ENCODE measurements around the gene CDCA5.
"Not testable (repeated sequence)": the region's sequence is repeated elsewhere in the genome, so short reads cannot be mapped to it uniquely, and the experiment has no call there.

CDCA5 gene

DNA sequence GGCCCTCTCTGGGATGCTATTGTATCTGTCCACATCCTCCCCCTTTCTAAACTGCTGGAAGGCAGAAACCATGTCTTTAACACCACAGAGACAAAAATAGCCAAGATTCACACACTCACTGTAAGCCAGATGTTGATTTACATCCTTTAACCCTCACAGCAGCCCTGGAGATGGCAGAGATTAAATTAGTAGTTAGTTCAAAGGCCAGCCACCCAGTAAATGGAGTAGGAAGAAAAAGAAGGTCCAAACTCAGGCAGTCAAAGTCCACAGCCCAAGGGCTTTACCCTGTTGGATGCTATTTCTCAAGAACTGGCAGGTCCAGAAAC is 35.8 kb upstream of the CDCA5 start:
- in situ Hi-C loops (cut with MboI; ENCODE audit: low sequenced_read_pairs) = no loop called here

DNA sequence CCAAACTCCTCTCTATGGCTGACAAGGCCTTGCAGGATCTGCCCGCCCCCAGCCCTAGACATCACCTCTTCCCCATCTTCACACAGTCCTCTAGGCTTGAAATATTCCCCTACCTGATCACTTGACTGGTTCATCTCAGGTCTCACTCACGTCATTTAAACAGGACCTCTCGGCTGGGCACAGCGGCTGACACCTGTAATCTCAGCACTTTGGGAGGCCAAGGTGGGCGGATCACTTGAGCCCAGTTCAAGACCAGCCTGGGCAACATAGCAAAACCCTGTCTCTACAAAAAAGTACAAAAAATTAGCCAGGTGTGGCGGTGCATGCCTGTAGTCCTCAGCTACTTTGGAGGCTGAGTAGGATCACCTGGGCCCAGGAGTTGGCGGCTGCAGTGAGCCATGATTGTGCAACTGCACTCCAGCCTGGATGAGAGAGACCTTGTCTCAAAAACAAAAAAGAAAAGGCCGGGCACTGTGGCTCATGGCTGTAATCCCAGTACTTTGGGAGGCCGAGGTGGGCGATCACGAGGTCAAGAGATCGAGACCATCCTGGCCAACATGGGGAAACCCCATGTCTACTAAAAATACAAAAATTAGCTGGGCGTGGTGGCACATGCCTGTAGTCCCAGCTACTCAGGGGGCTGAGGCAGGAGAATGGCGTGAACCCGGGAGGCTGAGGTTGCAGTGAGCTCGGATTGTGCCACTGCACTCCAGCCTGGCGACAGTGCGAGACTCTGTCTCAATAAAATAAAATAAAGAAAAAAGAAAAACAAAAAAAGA is 35.2 kb upstream of the CDCA5 start:
- in situ Hi-C loops (cut with MboI; ENCODE audit: low sequenced_read_pairs) = not testable (repeated sequence)

DNA sequence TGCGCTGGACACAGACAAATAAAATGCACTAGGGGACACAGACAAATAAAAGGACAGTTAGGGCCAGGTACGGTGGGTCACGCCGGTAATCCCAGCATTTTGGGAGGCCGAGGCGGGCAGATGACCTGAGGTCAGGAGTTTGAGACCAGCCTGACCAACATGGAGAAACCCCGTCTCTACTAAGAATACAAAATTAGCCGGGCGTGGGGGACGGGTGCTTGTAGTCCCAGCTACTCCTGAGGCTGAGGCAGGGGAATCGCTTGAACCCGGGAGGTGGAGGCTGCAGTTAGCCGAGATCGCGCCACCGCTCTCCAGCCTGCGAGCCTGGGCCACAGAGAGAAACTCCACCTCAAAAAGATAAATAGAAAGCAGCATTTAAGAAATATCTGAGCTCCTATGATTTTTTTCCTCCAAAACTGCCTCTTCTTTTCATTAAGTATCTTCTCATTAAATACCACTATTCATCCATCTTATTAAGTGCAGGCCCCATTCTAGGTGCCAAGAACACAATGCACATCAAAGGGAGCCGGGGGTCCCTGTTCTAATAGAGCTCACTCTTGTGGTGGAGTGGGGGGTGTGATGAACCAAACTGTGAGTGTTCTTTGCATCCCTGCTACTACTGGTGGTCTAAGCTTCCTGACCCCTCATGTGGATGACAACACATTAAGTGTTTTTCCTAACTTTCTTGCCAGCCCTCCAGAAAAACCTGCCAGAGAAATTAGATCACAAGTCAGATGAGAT is 34.4 kb upstream of the CDCA5 start:
- in situ Hi-C loops (cut with MboI; ENCODE audit: low sequenced_read_pairs) = no loop called here

DNA sequence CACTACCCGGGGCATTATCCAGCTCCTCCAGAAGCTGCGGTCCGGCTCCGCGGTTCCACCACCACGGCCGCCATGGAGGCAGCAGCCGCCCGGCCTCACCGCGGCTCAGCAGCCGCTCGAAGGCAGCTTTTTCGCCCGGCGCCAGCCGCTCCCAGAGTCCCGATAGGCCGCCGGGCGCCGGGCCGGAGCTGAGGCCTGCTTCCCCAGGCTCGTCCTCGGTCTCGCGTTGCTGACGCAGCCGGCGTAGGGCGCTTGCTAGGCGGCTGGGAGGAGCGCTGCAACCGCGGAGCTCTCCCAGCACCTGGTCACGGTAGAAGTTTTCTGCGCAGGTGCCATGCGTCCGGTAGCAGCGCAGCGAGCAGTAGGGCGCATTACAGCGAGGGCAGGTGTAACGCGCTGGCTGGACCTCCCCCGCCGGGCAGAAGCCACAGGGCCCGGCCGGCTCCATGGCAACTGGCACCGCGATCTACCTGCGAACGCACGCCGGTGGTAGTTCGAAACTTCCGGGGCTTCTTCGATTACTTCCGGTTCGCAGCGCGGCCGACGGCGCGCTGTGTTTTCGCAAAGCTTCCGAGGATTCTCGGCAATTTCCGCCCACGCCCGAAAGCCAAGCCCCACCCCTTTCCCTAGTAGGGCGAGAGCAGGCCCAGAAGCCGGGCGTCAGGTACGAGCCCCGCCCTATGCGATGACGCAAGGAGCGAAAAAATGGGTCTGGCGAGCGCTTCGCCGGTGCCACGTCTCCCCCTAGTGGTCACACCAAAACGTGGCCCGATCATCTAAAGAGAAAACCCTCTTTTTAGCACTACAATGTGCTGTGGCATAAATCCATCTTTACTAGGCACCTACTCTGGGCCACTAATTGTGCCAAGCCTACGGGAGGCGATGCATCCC is 33.6 kb upstream of the CDCA5 start, which contains the start of gene ZNHIT2:
Gene ZNHIT2, minus strand, starts transcription at position 496 of the 891 bp plus-strand sequence. Its CDS starts 48 bp downstream, at position 448.
- in situ Hi-C loops (cut with MboI; ENCODE audit: low sequenced_read_pairs) = no loop called here

DNA sequence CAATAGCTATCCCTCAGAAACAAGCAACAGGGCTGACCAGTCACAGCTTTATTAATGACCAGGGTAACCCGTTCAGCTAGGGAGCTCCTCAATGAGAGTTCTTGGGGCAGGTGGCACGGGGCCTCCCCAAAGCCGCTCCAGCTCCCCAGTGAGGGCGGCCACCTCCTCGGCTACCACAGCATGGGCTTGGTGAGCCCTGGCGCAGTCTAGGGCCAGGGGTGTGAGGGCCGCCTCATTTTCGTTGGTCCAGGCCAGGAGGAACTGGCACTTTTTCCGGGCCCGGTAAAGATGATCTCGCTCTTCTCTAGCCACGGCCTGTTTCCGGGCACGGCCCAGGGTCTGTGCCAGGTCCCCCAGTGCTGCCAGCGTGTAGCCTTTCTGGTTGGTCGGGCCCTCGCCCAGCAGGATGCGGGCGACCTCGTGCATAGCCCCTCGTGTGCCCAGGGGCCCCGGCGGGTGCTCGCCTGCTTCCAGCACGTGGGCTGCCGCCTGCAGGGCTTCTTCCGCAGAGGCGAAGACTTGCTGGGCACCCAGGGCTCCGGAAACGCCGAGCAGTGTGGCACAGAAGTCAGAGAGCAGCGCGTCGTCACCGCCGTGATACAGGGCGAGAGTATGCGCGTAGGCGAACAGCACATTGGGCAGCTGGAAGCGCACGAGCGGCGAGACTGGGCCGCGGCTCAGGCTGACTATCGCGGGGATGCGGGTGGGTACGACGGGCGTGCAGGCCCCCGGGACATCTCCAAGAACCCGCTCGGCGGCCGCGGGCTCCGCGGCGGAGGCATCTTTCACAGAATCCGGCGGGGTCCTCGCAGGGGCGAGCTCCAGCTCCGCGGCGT is 32.7 kb upstream of the CDCA5 start:
- in situ Hi-C loops (cut with MboI; ENCODE audit: low sequenced_read_pairs) = no loop called here

DNA sequence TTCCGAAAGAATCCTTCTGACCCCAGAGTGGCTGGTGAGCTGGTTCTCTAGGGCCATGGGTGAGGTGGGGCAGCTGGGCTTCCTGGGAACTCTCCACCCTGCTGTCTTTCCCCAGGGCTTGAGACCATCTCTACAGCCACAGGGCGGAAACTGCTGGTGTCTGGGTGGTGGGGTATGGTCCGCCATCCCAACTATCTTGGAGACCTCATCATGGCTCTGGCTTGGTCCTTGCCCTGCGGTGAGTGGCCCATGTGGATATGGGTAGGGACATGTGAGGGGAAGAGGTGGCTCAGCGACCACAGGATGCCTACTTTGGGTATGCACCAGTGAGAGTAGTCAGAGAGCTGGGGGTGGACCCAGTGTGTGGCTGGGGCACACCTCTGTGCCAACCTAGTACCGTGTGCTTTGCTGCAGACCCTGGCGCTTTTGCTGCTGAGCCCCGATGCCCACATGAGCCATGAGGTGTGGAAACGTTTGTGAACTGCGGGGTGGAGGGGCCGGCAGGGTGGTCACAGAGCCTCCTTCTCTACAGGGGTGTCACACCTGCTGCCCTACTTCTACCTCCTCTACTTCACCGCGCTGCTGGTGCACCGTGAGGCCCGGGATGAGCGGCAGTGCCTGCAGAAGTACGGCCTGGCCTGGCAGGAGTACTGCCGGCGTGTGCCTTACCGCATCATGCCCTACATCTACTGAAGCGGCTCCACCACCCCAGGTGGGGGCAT is 31.7 kb upstream of the CDCA5 start:
- in situ Hi-C loops (cut with MboI; ENCODE audit: low sequenced_read_pairs) = no loop called here

DNA sequence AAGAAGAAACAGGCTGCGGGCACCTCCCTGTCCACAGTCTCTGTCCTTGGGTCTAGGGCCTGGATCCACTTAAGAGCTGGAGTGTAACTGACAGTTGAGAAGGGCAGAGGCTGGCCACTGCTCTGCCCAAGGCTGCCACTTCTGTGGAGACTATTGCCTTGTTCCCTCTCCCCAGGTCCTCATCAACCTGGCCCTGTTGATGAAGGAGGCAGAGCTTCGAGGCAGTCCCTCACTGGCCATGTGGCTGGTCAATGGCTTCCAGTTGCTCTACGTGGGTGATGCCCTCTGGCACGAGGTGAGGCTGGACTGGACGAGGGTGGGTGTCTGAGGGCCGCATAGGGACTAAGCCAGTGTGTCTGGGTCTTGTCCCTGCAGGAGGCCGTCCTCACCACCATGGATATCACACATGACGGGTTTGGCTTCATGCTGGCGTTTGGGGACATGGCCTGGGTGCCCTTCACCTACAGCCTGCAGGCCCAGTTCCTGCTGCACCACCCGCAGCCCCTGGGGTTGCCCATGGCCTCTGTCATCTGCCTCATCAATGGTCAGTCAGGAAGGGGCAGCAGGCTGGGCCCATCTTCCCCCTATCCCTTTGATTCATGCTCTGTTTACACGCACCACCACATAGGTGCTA is 30.8 kb upstream of the CDCA5 start:
- in situ Hi-C loops (cut with MboI; ENCODE audit: low sequenced_read_pairs) = no loop called here

DNA sequence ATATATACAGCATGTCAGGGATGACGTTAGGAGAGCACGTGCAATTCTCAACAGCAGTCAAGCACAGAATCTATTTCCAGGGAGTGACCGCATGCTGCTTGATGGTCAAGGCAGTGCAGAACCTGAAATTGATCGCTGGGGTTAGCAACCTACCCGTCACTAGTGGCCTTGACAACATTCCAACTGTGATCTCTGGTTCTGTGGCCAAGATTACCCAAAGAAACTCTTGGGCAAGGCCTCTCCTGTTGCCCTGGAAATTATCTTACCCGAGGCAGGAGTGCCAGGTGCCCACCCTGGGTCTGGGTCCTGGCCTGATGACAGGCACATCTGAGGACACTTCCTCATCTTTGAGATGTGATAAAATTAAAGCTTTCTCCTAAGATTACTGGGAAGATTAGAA is 30.0 kb upstream of the CDCA5 start:
- in situ Hi-C loops (cut with MboI; ENCODE audit: low sequenced_read_pairs) = no loop called here

DNA sequence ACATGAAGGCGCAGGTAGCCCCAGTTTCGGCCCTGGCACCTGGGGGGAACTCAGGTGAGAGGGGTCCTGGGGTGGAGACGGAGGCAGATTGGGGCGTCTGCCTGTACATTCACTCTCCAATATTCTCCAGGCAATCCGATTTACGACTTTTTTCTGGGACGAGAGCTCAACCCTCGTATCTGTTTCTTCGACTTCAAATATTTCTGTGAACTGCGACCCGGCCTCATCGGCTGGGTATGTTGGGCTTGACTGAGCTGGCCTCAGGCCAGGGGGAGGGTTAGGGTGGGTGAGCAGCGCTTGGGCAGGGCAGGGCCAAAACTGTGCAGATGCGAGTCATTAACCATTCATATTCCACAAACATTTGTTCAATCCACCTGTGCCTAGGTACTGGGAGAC is 29.5 kb upstream of the CDCA5 start:
- in situ Hi-C loops (cut with MboI; ENCODE audit: low sequenced_read_pairs) = no loop called here

DNA sequence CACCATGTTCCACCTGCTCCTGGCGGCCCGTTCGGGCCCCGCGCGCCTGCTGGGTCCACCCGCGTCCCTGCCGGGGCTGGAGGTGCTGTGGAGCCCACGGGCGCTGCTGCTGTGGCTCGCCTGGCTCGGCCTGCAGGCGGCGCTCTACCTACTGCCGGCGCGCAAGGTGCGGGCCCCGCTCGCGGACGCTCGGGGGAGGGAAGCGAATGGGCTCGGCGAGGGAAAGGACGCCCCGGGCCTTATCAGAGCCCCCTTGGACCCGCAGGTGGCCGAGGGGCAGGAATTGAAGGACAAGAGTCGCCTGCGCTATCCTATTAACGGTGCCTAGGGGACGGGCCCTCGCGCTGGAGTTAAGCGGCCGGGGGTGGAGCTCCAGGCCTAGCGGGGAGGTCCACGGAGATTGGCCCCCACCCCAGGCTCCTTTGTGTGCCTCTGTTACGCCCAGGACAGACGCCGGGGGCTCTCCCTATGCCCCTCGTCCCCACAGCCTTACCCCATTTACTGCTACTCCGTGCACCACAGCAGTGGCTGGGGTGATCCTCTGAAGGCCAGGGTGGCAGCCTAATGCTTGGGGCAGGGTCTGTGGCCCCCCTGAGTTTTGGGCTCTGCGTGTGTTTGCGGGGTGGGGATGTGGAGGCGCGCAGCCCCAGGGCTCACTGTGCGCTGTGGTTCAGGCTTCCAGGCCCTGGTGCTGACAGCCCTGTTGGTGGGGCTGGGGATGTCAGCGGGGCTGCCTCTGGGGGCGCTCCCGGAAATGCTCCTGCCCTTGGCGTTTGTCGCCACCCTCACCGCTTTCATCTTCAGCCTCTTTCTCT is 28.9 kb upstream of the CDCA5 start:
- in situ Hi-C loops (cut with MboI; ENCODE audit: low sequenced_read_pairs) = no loop called here

DNA sequence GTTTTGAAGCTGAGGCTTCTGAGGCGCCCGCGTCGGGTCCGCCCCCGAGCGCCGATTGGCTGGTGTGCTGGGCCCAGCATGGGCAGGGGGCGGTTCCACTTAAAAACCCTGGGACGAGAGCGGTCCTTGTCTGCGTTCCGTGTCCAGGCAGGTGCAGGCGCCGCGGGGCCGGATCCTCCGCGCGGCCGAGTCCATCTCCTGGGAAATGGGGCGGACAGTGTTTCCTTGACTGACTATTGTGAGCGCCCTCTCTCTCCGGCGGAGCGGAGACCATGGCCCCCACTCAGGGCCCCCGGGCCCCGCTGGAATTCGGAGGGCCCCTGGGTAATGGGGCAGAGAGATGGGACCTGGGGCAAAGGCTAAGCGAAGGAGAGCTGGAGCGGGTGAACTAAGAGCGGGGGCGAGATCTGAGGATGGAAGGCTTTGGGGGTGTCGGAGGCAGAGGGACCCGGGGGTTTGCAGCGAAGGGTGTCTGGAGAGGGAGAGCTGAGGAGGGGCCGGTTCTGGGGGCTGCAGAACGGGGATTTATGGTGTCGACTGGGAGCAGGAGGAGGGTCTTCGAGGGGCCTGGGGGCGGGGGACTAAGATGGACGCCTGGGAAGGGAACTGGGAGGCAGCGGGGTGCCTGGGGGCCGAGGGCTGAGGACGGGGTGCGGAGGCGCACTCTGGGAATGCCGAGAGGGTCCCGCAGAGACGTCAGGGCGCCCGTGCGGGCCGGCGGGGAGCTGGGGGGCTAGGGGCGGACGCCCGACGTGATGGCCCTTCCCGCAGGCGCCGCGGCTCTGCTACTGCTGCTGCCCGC is 28.1 kb upstream of the CDCA5 start, which contains the start of gene TM7SF2:
Gene TM7SF2, plus strand, starts transcription at position 129 of the 802 bp plus-strand sequence. Its CDS starts 144 bp downstream, at position 273.
- in situ Hi-C loops (cut with MboI; ENCODE audit: low sequenced_read_pairs) = no loop called here

DNA sequence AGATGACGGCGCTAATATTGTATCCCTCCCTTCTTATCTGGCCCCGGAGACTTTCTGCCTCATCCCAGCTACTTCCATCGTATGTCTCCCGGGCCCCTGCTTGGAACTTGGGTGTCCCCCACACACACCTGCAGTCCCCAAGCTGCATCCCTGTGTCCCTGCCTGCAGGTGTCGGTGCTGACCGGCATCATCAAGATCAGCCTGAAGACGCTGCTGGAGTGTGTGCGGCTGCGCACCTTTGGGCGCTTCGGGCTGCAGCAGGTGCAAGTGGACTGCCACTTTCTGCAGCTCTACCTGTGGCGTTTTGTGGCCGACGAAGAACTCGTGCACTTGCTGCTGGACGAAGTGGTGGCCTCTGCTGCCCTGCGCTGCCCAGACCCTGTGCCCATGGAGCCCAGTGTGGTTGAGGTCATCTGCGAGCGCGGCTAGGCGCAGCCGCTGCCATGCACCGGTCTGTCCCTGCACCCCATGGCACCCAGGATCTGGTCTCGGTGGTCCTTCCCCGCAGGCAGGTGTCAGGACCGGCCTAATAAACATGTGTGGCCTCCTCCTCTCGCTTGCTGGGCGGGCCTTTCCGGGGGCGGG is 27.4 kb upstream of the CDCA5 start:
- in situ Hi-C loops (cut with MboI; ENCODE audit: low sequenced_read_pairs) = no loop called here

DNA sequence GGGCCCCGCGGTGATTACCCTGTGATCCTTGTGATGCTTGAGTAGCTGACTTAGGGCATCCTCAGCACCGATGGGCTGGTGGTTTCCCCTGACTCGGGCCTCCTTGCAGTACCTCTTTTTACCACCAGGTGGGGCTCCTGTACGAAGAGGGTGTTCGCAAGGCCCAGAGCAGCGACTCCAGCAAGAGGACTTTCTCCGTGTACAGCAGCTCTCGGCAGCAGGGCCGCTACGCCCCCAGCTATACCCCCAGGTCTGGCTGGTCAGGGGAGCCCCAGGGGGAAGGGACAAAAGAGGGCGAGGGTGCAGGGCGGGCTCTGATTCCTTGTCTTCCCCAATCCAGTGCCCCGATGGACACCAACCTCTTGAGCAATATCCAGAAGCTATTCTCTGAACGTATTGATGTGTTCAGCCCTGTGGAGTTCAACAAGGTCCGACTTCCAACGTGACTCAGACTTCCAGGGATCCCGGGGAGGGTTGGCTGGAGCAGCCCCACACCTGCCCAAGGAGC is 26.6 kb upstream of the CDCA5 start:
- in situ Hi-C loops (cut with MboI; ENCODE audit: low sequenced_read_pairs) = no loop called here

DNA sequence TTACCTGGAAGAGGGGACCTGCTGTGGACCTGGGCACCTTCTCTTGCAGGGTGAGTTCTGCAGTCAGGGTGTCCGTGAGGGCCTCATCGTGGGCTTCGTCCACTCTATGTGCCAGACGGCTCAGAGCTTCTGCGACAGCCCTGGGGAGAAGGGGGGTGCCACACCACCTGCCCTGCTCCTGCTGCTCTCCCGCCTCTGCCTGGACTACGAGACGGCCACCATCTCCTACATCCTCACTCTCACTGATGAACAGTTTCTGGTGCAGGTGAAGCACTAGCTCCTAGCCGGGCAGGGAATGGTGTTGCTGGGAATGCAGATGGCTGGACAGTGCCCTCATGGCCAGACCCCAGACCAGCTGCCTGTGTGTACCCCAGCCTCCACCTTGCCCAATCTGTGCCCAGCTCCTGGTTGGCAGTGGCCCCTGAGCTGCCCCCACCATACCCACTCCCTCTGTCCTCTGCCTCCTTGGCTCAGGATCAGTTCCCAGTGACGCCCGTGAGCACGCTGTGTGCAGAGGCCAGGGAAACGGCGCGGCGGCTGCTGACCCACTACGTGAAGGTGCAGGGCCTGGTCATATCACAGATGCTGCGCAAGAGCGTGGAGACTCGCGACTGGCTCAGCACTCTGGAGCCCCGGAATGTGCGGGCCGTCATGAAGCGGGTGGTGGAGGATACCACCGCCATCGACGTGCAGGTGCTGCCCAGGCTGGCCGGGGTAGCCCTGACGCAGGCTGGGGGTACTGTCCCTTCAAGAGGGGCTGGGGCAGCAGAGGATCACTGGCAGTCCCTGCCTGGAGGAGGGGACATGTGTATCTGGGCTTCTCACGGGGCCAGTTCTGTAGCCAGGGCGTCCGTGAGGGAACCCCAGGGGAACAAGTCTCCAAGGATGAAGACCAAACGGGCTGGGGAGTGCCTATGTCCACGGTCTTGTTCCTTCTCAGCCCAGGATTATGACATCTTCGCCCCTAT is 25.7 kb upstream of the CDCA5 start:
- in situ Hi-C loops (cut with MboI; ENCODE audit: low sequenced_read_pairs) = no loop called here

DNA sequence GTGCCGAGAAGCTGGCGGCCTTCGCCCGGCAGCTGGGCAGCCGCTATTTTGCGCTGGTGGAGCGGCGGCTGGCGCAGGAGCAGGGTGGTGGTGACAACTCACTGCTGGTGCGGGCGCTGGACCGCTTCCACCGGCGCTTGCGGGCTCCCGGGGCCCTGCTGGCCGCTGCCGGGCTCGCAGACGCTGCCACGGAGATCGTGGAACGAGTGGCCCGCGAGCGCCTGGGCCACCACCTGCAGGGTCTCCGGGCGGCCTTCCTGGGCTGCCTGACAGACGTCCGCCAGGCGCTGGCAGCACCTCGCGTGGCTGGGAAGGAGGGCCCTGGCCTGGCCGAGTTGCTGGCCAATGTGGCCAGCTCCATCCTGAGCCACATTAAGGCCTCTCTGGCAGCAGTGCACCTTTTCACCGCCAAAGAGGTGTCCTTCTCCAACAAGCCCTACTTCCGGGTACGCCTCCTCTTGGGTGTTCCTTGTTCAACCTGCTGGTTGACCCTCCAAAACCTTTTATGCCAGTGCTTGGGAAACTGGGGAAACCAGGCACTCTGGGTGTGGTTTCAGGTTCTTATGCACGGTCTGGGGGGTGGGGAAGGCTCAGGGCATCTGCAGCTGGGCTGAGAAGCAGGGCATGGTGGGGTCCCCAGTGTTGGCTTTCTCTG is 24.8 kb upstream of the CDCA5 start:
- in situ Hi-C loops (cut with MboI; ENCODE audit: low sequenced_read_pairs) = no loop called here
